HepG2 (cell line): ENCODE measurements around the gene LDB3. TPM values are rescaled to one million over a fixed set of nuclear protein-coding genes. Genes with fewer than 3 reads are reported as not detected.

Source experiments
- BRD4 ChIP-seq: sonication (generic); formaldehyde crosslinking; IDR thresholded peaks from 2 replicates; pipeline ENCODE4 v1.4.0; 2020; ENCODE audit warnings: missing genetic modification reagents
- HMG20B ChIP-seq: conservative IDR thresholded peaks from 2 replicates; pipeline ENCODE4 v1.6.1; 2016; ENCODE audit warnings: missing genetic modification reagents, missing compliant biosample characterization
- KMT2B ChIP-seq: IDR thresholded peaks from 2 replicates; pipeline ENCODE4 v1.6.1; 2016; ENCODE audit warnings: missing genetic modification reagents, missing compliant biosample characterization
- PAF1 ChIP-seq: IDR thresholded peaks from 2 replicates; pipeline ENCODE4 v1.6.1; 2016; ENCODE audit warnings: missing genetic modification reagents, missing compliant biosample characterization
- SALL2 ChIP-seq: sonication (generic); formaldehyde crosslinking; IDR thresholded peaks from 2 replicates; pipeline ENCODE4 v1.8.1; 2023; ENCODE audit warnings: mild to moderate bottlenecking, missing genetic modification reagents, inconsistent platforms
- SMARCC2 ChIP-seq: fragments of 450-650 bp; IDR thresholded peaks from 2 replicates; pipeline ENCODE4 v1.6.1; 2017; ENCODE audit warnings: antibody characterized with exemption, mild to moderate bottlenecking
- SP5 ChIP-seq: IDR thresholded peaks from 2 replicates; pipeline ENCODE4 v1.6.1; 2016; ENCODE audit warnings: low read depth, borderline replicate concordance
- SRSF1 ChIP-seq: fragments of 200-400 bp; formaldehyde crosslinking; optimal IDR thresholded peaks from 2 replicates; pipeline ENCODE3; 2017; ENCODE audit warnings: mild to moderate bottlenecking, low read depth, low read length, moderate library complexity
- ZNF296 ChIP-seq: sonication (generic); formaldehyde crosslinking; conservative IDR thresholded peaks from 2 replicates; pipeline ENCODE4 v1.5.0; 2020; ENCODE audit warnings: mild to moderate bottlenecking, missing genetic modification reagents
- ZNF558 ChIP-seq: sonication (generic); formaldehyde crosslinking; IDR thresholded peaks from 2 replicates; pipeline ENCODE4 v1.9.0; 2022; ENCODE audit warnings: mild to moderate bottlenecking, missing genetic modification reagents, borderline replicate concordance
- ZNF776 ChIP-seq: sonication (generic); formaldehyde crosslinking; IDR thresholded peaks from 2 replicates; pipeline ENCODE4 v1.4.0; 2020; ENCODE audit warnings: mild to moderate bottlenecking, missing genetic modification reagents
- ZSCAN20 ChIP-seq: sonication (generic); formaldehyde crosslinking; IDR thresholded peaks from 2 replicates; pipeline ENCODE4 v1.4.0; 2020; ENCODE audit warnings: missing genetic modification reagents, mild to moderate bottlenecking, borderline replicate concordance
- polyA plus RNA-seq, 8 experiments: library from polyadenylated mRNA; depleted of rRNA in 3 of 8; stranded (reverse) in 7 of 8; unstranded in 1 of 8; fragments of >200 nt; fragmentation: Illumina TruSeq in 4 of 8; extraction: Trizol in 4 of 8; gene quantifications; 2 replicates each; pipeline versions ENCODE4 v1.2.1 to v1.2.3, GENCODE V29; 2011 to 2016; ENCODE audit warnings: low read depth in 4 of 8, missing spikeins in 1 of 8, mixed read lengths in 1 of 8; ENCODE audit not compliant: insufficient read depth in 1 of 8
- total RNA-seq, 5 experiments: library from RNA; depleted of rRNA; stranded (reverse); fragments of >200 nt; fragmentation: Illumina TruSeq; extraction: Trizol; gene quantifications; 2 replicates each; pipeline ENCODE4 v1.2.3, GENCODE V29; 2016; ENCODE audit warnings: low read depth in 1 of 5
- TF ChIP-seq, protein P1 (sequence below): sonication (generic); formaldehyde crosslinking; IDR thresholded peaks from 2 replicates; pipeline ENCODE4 v1.9.0; 2021; ENCODE audit warnings: missing genetic modification reagents, borderline replicate concordance
- TF ChIP-seq, protein P2 (sequence below): sonication (generic); formaldehyde crosslinking; IDR thresholded peaks from one replicate; pipeline ENCODE4 v1.5.1; 2020; ENCODE audit warnings: mild to moderate bottlenecking, missing genetic modification reagents; ENCODE audit errors: not compliant biosample characterization
- TF ChIP-seq, protein P3 (sequence below): sonication (generic); formaldehyde crosslinking; IDR thresholded peaks from 2 replicates; pipeline ENCODE4 v1.4.0; 2020; ENCODE audit warnings: missing genetic modification reagents, mild to moderate bottlenecking, borderline replicate concordance

The LDB3 gene
- total and polyA plus RNA-seq, 2 of the 13 experiments (the other 11 are each of a cell fraction or from before 2014, with no cell fraction given): not detected

DNA sequence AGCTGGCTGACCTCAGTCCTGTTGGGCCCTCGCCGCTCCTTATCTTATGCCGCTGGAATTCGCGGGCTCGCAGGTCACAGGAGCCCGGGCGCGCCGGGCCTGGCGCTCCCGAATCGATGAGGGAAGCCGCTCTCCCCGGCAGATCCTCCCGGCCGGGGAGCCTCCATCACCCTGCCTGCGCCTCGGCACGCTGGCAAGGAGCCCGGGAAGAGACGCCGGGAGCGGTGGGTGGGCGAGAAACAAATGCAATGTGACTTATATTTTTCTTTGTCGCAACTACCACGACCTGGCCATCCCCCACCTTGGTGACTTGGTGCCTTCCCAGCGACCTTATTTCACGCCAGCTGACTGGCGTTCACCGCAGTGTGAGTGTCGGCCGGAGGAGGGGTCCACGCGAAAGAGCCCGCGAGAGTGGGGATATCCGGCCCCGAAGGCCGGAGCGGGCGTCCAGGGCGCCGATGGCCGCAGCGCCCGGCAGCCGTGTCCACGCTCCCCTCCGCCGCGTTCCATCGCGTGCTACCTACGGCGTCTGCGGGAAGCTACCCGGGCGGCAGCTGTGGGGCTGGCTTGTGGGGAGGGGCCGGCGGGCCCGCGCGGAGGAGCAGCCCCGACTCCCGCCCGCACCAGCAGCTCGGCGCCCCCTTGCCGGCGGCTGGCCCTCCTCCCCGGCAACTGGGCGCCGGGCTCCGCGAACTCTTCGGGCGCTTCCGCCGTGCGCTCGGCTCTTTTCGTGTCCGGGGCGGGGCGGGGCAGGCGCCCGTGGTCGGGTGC, 87.6 kb downstream of the LDB3 start (continued):
- TF ChIP-seq, protein P1, sequence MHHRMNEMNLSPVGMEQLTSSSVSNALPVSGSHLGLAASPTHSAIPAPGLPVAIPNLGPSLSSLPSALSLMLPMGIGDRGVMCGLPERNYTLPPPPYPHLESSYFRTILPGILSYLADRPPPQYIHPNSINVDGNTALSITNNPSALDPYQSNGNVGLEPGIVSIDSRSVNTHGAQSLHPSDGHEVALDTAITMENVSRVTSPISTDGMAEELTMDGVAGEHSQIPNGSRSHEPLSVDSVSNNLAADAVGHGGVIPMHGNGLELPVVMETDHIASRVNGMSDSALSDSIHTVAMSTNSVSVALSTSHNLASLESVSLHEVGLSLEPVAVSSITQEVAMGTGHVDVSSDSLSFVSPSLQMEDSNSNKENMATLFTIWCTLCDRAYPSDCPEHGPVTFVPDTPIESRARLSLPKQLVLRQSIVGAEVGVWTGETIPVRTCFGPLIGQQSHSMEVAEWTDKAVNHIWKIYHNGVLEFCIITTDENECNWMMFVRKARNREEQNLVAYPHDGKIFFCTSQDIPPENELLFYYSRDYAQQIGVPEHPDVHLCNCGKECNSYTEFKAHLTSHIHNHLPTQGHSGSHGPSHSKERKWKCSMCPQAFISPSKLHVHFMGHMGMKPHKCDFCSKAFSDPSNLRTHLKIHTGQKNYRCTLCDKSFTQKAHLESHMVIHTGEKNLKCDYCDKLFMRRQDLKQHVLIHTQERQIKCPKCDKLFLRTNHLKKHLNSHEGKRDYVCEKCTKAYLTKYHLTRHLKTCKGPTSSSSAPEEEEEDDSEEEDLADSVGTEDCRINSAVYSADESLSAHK (CRISPR knock-in tag): no peak
- TF ChIP-seq, protein P2, sequence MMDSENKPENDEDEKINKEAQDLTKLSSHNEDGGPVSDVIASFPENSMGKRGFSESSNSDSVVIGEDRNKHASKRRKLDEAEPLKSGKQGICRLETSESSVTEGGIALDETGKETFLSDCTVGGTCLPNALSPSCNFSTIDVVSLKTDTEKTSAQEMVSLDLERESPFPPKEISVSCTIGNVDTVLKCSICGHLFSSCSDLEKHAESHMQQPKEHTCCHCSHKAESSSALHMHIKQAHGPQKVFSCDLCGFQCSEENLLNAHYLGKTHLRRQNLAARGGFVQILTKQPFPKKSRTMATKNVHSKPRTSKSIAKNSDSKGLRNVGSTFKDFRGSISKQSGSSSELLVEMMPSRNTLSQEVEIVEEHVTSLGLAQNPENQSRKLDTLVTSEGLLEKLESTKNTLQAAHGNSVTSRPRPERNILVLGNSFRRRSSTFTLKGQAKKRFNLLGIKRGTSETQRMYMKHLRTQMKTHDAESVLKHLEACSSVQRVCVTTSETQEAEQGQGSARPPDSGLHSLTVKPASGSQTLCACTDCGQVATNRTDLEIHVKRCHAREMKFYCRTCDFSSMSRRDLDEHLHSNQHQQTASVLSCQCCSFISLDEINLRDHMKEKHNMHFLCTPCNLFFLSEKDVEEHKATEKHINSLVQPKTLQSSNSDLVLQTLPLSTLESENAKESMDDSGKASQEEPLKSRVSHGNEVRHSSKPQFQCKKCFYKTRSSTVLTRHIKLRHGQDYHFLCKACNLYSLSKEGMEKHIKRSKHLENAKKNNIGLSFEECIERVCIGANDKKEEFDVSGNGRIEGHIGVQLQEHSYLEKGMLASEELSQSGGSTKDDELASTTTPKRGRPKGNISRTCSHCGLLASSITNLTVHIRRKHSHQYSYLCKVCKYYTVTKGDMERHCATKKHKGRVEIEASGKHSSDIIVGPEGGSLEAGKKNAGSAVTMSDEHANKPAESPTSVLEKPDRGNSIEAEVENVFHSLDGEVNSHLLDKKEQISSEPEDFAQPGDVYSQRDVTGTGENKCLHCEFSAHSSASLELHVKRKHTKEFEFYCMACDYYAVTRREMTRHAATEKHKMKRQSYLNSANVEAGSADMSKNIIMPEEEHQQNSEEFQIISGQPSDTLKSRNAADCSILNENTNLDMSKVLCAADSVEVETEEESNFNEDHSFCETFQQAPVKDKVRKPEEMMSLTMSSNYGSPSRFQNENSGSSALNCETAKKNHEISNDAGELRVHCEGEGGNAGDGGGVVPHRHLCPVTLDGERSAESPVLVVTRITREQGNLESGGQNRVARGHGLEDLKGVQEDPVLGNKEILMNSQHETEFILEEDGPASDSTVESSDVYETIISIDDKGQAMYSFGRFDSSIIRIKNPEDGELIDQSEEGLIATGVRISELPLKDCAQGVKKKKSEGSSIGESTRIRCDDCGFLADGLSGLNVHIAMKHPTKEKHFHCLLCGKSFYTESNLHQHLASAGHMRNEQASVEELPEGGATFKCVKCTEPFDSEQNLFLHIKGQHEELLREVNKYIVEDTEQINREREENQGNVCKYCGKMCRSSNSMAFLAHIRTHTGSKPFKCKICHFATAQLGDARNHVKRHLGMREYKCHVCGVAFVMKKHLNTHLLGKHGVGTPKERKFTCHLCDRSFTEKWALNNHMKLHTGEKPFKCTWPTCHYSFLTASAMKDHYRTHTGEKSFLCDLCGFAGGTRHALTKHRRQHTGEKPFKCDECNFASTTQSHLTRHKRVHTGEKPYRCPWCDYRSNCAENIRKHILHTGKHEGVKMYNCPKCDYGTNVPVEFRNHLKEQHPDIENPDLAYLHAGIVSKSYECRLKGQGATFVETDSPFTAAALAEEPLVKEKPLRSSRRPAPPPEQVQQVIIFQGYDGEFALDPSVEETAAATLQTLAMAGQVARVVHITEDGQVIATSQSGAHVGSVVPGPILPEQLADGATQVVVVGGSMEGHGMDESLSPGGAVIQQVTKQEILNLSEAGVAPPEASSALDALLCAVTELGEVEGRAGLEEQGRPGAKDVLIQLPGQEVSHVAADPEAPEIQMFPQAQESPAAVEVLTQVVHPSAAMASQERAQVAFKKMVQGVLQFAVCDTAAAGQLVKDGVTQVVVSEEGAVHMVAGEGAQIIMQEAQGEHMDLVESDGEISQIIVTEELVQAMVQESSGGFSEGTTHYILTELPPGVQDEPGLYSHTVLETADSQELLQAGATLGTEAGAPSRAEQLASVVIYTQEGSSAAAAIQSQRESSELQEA (CRISPR knock-in tag): peak; percentile 81
- TF ChIP-seq, protein P3, sequence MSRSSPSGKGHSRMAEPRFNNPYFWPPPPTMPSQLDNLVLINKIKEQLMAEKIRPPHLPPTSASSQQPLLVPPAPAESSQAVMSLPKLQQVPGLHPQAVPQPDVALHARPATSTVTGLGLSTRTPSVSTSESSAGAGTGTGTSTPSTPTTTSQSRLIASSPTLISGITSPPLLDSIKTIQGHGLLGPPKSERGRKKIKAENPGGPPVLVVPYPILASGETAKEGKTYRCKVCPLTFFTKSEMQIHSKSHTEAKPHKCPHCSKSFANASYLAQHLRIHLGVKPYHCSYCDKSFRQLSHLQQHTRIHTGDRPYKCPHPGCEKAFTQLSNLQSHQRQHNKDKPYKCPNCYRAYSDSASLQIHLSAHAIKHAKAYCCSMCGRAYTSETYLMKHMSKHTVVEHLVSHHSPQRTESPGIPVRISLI (CRISPR knock-in tag): no peak
- 0 out of 2 replicates have a peak, but pooled peaks have one; percentile 18 for TF ChIP-seq SP5 (CRISPR knock-in tag)
- no peak for TF ChIP-seq SMARCC2
- peak; percentile 80 for TF ChIP-seq ZNF776
- TF ChIP-seq SALL2 (CRISPR knock-in tag): no peak
- 0 out of 2 replicates have a peak, but pooled peaks have one; percentile 29 for TF ChIP-seq ZNF558
- TF ChIP-seq ZNF296: peak; percentile 67
- TF ChIP-seq KMT2B: peak; percentile 64
- peak; percentile 68; the same call in 1 of the 2 replicates for TF ChIP-seq ZSCAN20 (CRISPR knock-in tag)
- 0 out of 2 replicates have a peak, but pooled peaks have one; percentile 26 for TF ChIP-seq BRD4
- no peak for TF ChIP-seq PAF1
- TF ChIP-seq SRSF1: peak; percentile 14
- 0 out of 2 replicates have a peak, but pooled peaks have one; percentile 20 for TF ChIP-seq HMG20B (CRISPR knock-in tag)
